H1 (cell line): ENCODE results near the gene ELOVL5. TPM values are rescaled to one million over a fixed set of nuclear protein-coding genes. Genes with fewer than 3 reads are reported as not detected.
A peak's percentile ranks its signal among the peaks of the same experiment; 100 is the strongest.

Experiments used
- CTCF ChIA-PET: fragments of 300-600 bp; sonication (Branson Sonifier 250); formaldehyde crosslinking; loops from one replicate; lab custom pipeline; 2021; ENCODE audit not compliant: partially characterized antibody; lab: Charles Lee
- POLR2A ChIA-PET: fragments of 300-600 bp; sonication (Branson Sonifier 250); formaldehyde crosslinking; loops from one replicate; lab custom pipeline; 2021; ENCODE audit warnings: inconsistent platforms; ENCODE audit not compliant: partially characterized antibody; lab: Charles Lee
- DNase-seq, 2 experiments: peaks; one replicate each; pipeline versions ENCODE4 v3.0.0 to v3.0.0-alpha.2; 2010 to 2022; ENCODE audit warnings: low spot score in 2 of 2, low read depth in 1 of 2, mixed read lengths in 1 of 2
- FAIRE-seq: peaks from 2 replicates; lab custom pipeline; 2011; peaks lifted over from hg19 to GRCh38; lab: Jason Lieb, UNC
- H2AFZ ChIP-seq: 2 replicates; pipeline ENCODE4 v1.8.1; 2012; ENCODE audit warnings: low read length, inconsistent platforms
- H2AK5ac ChIP-seq: 2 replicates; pipeline ENCODE4 v1.6.1; 2013; ENCODE audit warnings: low read depth, low read length
- H2BK120ac ChIP-seq: replicated peaks from 2 replicates; pipeline ENCODE3; 2013; ENCODE audit warnings: low read depth, low read length, inconsistent platforms
- H2BK12ac ChIP-seq: 2 replicates; pipeline ENCODE4 v1.6.1; 2013; ENCODE audit warnings: low read depth, low read length
- H2BK15ac ChIP-seq: 2 replicates; pipeline ENCODE4 v1.6.1; 2013; ENCODE audit warnings: low read length
- H2BK20ac ChIP-seq: 2 replicates; pipeline ENCODE4 v1.6.1; 2013; ENCODE audit warnings: low read length
- H2BK5ac ChIP-seq: 2 replicates; pipeline ENCODE4 v1.6.1; 2013; ENCODE audit warnings: low read depth, low read length
- H3K14ac ChIP-seq: 2 replicates; pipeline ENCODE4 v1.6.1; 2013; ENCODE audit warnings: inconsistent platforms; ENCODE audit not compliant: insufficient read length
- H3K18ac ChIP-seq: 2 replicates; pipeline ENCODE4 v1.6.1; 2013; ENCODE audit warnings: low read length; ENCODE audit errors: extremely low read depth
- H3K23ac ChIP-seq: 2 replicates; pipeline ENCODE4 v1.6.1; 2013; ENCODE audit warnings: inconsistent platforms; ENCODE audit not compliant: insufficient read length
- H3K23me2 ChIP-seq: 2 replicates; pipeline ENCODE4 v1.6.1; 2013; ENCODE audit warnings: low read depth, low read length
- H3K27ac ChIP-seq: 2 replicates; pipeline ENCODE4 v1.6.1; 2011; ENCODE audit warnings: low read depth, low read length, inconsistent platforms
- H3K27me3 ChIP-seq, 4 experiments: replicated peaks in 1 of 4; 1 replicate in 1 of 4; 2 replicates in 3 of 4; pipeline versions ENCODE4 v1.6.1 to v1.8.1; 2011 to 2013; ENCODE audit warnings: low read length in 3 of 4, mild to moderate bottlenecking in 3 of 4, inconsistent platforms in 2 of 4, mixed read lengths in 2 of 4, moderate library complexity in 1 of 4; ENCODE audit not compliant: control insufficient read depth in 3 of 4, insufficient read depth in 3 of 4; ENCODE audit errors: extremely low read depth in 1 of 4
- H3K36me3 ChIP-seq, 4 experiments: 2 replicates each; pipeline versions ENCODE4 v1.6.1 to v1.8.1; 2011 to 2013; ENCODE audit warnings: mild to moderate bottlenecking in 4 of 4, low read length in 3 of 4, moderate library complexity in 2 of 4, control low read depth in 1 of 4, inconsistent platforms in 1 of 4; ENCODE audit not compliant: insufficient read depth in 4 of 4, control insufficient read depth in 2 of 4
- H3K4ac ChIP-seq: replicated peaks from 2 replicates; pipeline ENCODE3; 2013; ENCODE audit warnings: low read length, low read depth, mixed read lengths, inconsistent platforms; ENCODE audit not compliant: insufficient read length
- H3K4me1 ChIP-seq, 4 experiments: replicated peaks in 1 of 4; 1 replicate in 1 of 4; 2 replicates in 3 of 4; pipeline versions ENCODE4 v1.6.1 to v1.8.1; 2011 to 2013; ENCODE audit warnings: low read length in 3 of 4, inconsistent platforms in 2 of 4, mixed read lengths in 1 of 4; ENCODE audit not compliant: insufficient read depth in 4 of 4, control insufficient read depth in 3 of 4
- H3K4me2 ChIP-seq, 2 experiments: 2 replicates each; pipeline versions ENCODE4 v1.6.1 to v1.8.1; 2011 to 2013; ENCODE audit warnings: low read depth in 2 of 2, low read length in 2 of 2, control low read depth in 1 of 2, inconsistent platforms in 1 of 2, mild to moderate bottlenecking in 1 of 2; ENCODE audit not compliant: insufficient read depth in 1 of 2
- H3K4me3 ChIP-seq, 4 experiments: fragments of 200-600, 300-600 bp in 1 of 4; sonication (generic), shearing (Covaris generic), sonication (Bioruptor Twin) in 1 of 4; 2 replicates each; pipeline versions ENCODE4 v1.5.1 to v1.8.1; 2011 to 2016; ENCODE audit warnings: low read length in 4 of 4, low read depth in 3 of 4, control low read depth in 2 of 4, inconsistent platforms in 2 of 4, mild to moderate bottlenecking in 2 of 4, mixed read lengths in 1 of 4, moderate library complexity in 1 of 4; ENCODE audit not compliant: insufficient read depth in 2 of 4; ENCODE audit errors: extremely low read depth in 1 of 4
- H3K56ac ChIP-seq: replicated peaks from 2 replicates; pipeline ENCODE3; 2013; ENCODE audit warnings: low read depth, mild to moderate bottlenecking, mixed read lengths, low read length, inconsistent platforms; ENCODE audit not compliant: insufficient read length
- H3K79me1 ChIP-seq: 2 replicates; pipeline ENCODE4 v1.6.1; 2013; ENCODE audit warnings: low read depth, low read length, control low read depth
- H3K79me2 ChIP-seq, 2 experiments: 2 replicates each; pipeline versions ENCODE4 v1.6.1 to v1.8.1; 2012 to 2013; ENCODE audit warnings: low read length in 2 of 2, mild to moderate bottlenecking in 2 of 2, inconsistent platforms in 1 of 2; ENCODE audit not compliant: insufficient read depth in 2 of 2, control insufficient read depth in 1 of 2
- H3K9ac ChIP-seq, 4 experiments: replicated peaks in 1 of 4; 1 replicate in 1 of 4; 2 replicates in 3 of 4; pipeline versions ENCODE4 v1.6.1 to v1.8.1; 2011 to 2013; ENCODE audit warnings: low read depth in 3 of 4, low read length in 3 of 4, control low read depth in 2 of 4, mild to moderate bottlenecking in 2 of 4, moderate library complexity in 2 of 4, inconsistent platforms in 1 of 4; ENCODE audit errors: extremely low read depth in 1 of 4
- H3K9me3 ChIP-seq, 2 experiments: 2 replicates each; pipeline versions ENCODE4 v1.6.1 to v1.8.1; 2012 to 2013; ENCODE audit warnings: mild to moderate bottlenecking in 2 of 2, moderate library complexity in 2 of 2, control low read depth in 1 of 2, inconsistent platforms in 1 of 2, low read depth in 1 of 2, low read length in 1 of 2, mixed read lengths in 1 of 2; ENCODE audit not compliant: insufficient read depth in 2 of 2
- H4K20me1 ChIP-seq, 2 experiments: replicated peaks in 1 of 2; 2 replicates each; pipeline versions ENCODE3 to v1.8.1; 2011 to 2013; ENCODE audit warnings: inconsistent platforms in 2 of 2, low read length in 2 of 2, mild to moderate bottlenecking in 1 of 2; ENCODE audit not compliant: insufficient read depth in 2 of 2, control insufficient read depth in 1 of 2
- H4K5ac ChIP-seq: 2 replicates; pipeline ENCODE4 v1.6.1; 2013; ENCODE audit warnings: low read length, low read depth, mixed read lengths, inconsistent platforms; ENCODE audit not compliant: insufficient read length
- H4K8ac ChIP-seq: 2 replicates; pipeline ENCODE4 v1.8.0; 2013; ENCODE audit warnings: mild to moderate bottlenecking, moderate library complexity, low read length, inconsistent platforms; ENCODE audit not compliant: insufficient read depth; ENCODE audit errors: extremely low read depth
- H4K91ac ChIP-seq: replicated peaks from 2 replicates; pipeline ENCODE3; 2013; ENCODE audit warnings: low read length, mixed read lengths, inconsistent platforms; ENCODE audit not compliant: insufficient read length
- EP300 ChIP-seq, 2 experiments: IDR thresholded peaks; 1 replicate in 1 of 2; 2 replicates in 1 of 2; pipeline ENCODE4 v1.6.1; 2011 to 2012; ENCODE audit warnings: low read depth in 2 of 2, low read length in 2 of 2, mild to moderate bottlenecking in 2 of 2, borderline replicate concordance in 1 of 2, inconsistent platforms in 1 of 2, moderate library complexity in 1 of 2
- FOSL1 ChIP-seq: IDR thresholded peaks from 2 replicates; pipeline ENCODE4 v1.6.1; 2011; ENCODE audit warnings: mild to moderate bottlenecking, low read depth, low read length, moderate library complexity; ENCODE audit not compliant: insufficient read depth
- NRF1 ChIP-seq: IDR thresholded peaks from 2 replicates; pipeline ENCODE4 v1.6.1; 2011; ENCODE audit warnings: mild to moderate bottlenecking, low read depth, low read length, improper control_type of control experiment
- RXRA ChIP-seq: IDR thresholded peaks from 2 replicates; pipeline ENCODE4 v1.6.1; 2011; ENCODE audit warnings: low read depth, mild to moderate bottlenecking, low read length, moderate library complexity; ENCODE audit not compliant: insufficient read depth
- SIN3A ChIP-seq, 2 experiments: IDR thresholded peaks in 1 of 2; conservative IDR thresholded peaks in 1 of 2; 2 replicates each; pipeline ENCODE4 v1.6.1; 2011 to 2012; ENCODE audit warnings: low read length in 2 of 2, improper control_type of control experiment in 1 of 2, low read depth in 1 of 2, mild to moderate bottlenecking in 1 of 2
- SUZ12 ChIP-seq: fragments of 200-600 bp; sonication (generic); IDR thresholded peaks from 2 replicates; pipeline ENCODE4 v1.6.1; 2012; ENCODE audit warnings: mild to moderate bottlenecking, inconsistent platforms, low read length, moderate library complexity, mixed read lengths
- TBP ChIP-seq: IDR thresholded peaks from 2 replicates; pipeline ENCODE4 v1.6.1; 2011; ENCODE audit warnings: low read depth, low read length, improper control_type of control experiment
- WGBS, 2 experiments: shearing (Covaris generic) in 1 of 2; methylation state at CpG; one replicate each; pipeline versions ENCODE4 v1.1.6 to v1.1.7; 2013 to 2015; ENCODE audit warnings: low lambda C conversion rate in 2 of 2, mixed read lengths in 2 of 2, inconsistent platforms in 1 of 2, low coverage in 1 of 2, missing lambda C conversion rate in 1 of 2; ENCODE audit not compliant: insufficient replicate concordance in 2 of 2, insufficient coverage in 1 of 2, insufficient read length in 1 of 2; ENCODE audit errors: extremely low coverage in 1 of 2, missing lambda C conversion rate in 1 of 2; 5-methylcytosine and 5-hydroxymethylcytosine counted together
- polyA plus RNA-seq, 7 experiments: library from polyadenylated mRNA; depleted of rRNA in 3 of 7; stranded (reverse) in 5 of 7; unstranded in 2 of 7; fragments of >200 nt in 5 of 7; fragments of 200-250 nt in 2 of 7; gene quantifications; 1 replicate in 5 of 7; 2 replicates in 1 of 7; 4 replicates in 1 of 7; pipeline versions ENCODE4 v1.2.1 to v1.2.3, GENCODE V29; 2011 to 2013; ENCODE audit warnings: missing spikeins in 2 of 7, mixed read lengths in 2 of 7
- total RNA-seq: library from RNA; stranded (reverse); fragmentation: NEBNext Ultra II Directional; extraction: Animal tissue kit (Norgen Biotek cat#: 25700); gene quantifications from 2 replicates; pipeline ENCODE4 v1.2.1, GENCODE V29; 2021

Gene ELOVL5
- total and polyA plus RNA-seq, 2 of the 8 experiments (the other 6 are each of a cell fraction or from before 2014, with no cell fraction given) = 113 to 156 TPM

- H4K5ac ChIP-seq = peak overlapping the region; percentile 95
- H2AK5ac ChIP-seq = no peak overlapping the region
- peak overlapping the region; percentile 96 for H2BK5ac ChIP-seq
- H4K91ac ChIP-seq = peak overlapping the region; percentile 97
- peaks cover 4 to 9% of the 10 kb centered on the region in 2 experiments; a peak in 1 of 4 replicates for H3K9me3 ChIP-seq
- H3K4ac ChIP-seq = peak overlapping the region; percentile 94
- H3K23ac ChIP-seq = no peak overlapping the region
- FAIRE-seq (no peak), DNase-seq (peak; percentile 89 to 96)
- H3K79me2 ChIP-seq = no peaks in the 10 kb centered on the region
- H2AFZ ChIP-seq = peak overlapping the region; percentile 88; the same call in 1 of the 2 replicates
- H3K4me2 ChIP-seq = peak overlapping the region; percentile 80 to 81
- peak overlapping the region; percentile 58 to 83 (median 68) for H3K4me3 ChIP-seq
- H3K27me3 ChIP-seq = no peaks in the 10 kb centered on the region; a peak in 2 of 7 replicates
- peak overlapping the region; percentile 55 for H2BK120ac ChIP-seq
- peaks cover 10% of the 10 kb centered on the region; the same call in 1 of the 2 replicates for H3K23me2 ChIP-seq
- no peak overlapping the region for H2BK20ac ChIP-seq
- peak overlapping the region; percentile 94; the same call in 1 of the 2 replicates for H3K18ac ChIP-seq
- peak overlapping the region; percentile 88 for H2BK12ac ChIP-seq
- no peaks in the 10 kb centered on the region for H4K20me1 ChIP-seq
- ChIA-PET CTCF (interaction anchor here (0.8 to 1.4 kb wide), 5 partner anchors 12 to 364 kb away, joined by 3 to 5 read pairs (median 4); partner anchors contain the start of gene GSTA4), POLR2A (interaction anchor here (0.9 to 5.6 kb wide), 4 partner anchors 12 to 365 kb away, joined by 3 to 49 read pairs (median 4); partner anchors contain the start of gene ELOVL5)
- H3K9ac ChIP-seq = peak overlapping the region; percentile 72 to 76 (median 74)
- H2BK15ac ChIP-seq = peak overlapping the region; percentile 67; the same call in 1 of the 2 replicates
- no peak overlapping the region for H3K14ac ChIP-seq
- H3K56ac ChIP-seq = peak overlapping the region; percentile 90
- no peaks in the 10 kb centered on the region for H3K79me1 ChIP-seq
- H4K8ac ChIP-seq = peak overlapping the region; percentile 97
- H3K27ac ChIP-seq = peak overlapping the region; percentile 85; the same call in 1 of the 2 replicates
- H3K4me1 ChIP-seq = peaks cover 0 to 4% (median 2%) of the 10 kb centered on the region in 4 experiments; a peak in 3 of 7 replicates
- WGBS, 2 experiments = 0% methylated on average over 41 of the region's 73 CpGs; no CpG with 5 or more reads in 1 of the 2 experiments
- no peaks in the 10 kb centered on the region for H3K36me3 ChIP-seq
- TF ChIP-seq TBP (no peak; the same call in 1 of the 2 replicates), FOSL1 (no peak), NRF1 (no peak), SUZ12 (no peak), EP300 (IDR thresholded peaks at IDR 0.05; ENCODE audit: borderline replicate concordance in 1 of 2, low read depth in 2 of 2, low read length in 2 of 2) (peak in 1 of 2 experiments; percentile 66; a peak in 1 of 3 replicates), SIN3A (conservative IDR thresholded peaks at IDR 0.05 in 1 of 2, IDR thresholded peaks at IDR 0.05 in 1 of 2; ENCODE audit: low read depth in 1 of 2, low read length in 2 of 2) (peak in 1 of 2 experiments; percentile 53; a peak in 1 of 4 replicates), RXRA (peak; percentile 100)
These were observed 10.5 kb upstream of the ELOVL5 start for GRCh38 chr6:53359095-53359842.
